ENCODE measurements around the gene CENPM. TPM values are rescaled to one million over a fixed set of nuclear protein-coding genes. Genes with fewer than 3 reads are reported as not detected.

CENPM gene
- total RNA-seq, 1 donor from 2014 or later, result 16.4 TPM

DNA sequence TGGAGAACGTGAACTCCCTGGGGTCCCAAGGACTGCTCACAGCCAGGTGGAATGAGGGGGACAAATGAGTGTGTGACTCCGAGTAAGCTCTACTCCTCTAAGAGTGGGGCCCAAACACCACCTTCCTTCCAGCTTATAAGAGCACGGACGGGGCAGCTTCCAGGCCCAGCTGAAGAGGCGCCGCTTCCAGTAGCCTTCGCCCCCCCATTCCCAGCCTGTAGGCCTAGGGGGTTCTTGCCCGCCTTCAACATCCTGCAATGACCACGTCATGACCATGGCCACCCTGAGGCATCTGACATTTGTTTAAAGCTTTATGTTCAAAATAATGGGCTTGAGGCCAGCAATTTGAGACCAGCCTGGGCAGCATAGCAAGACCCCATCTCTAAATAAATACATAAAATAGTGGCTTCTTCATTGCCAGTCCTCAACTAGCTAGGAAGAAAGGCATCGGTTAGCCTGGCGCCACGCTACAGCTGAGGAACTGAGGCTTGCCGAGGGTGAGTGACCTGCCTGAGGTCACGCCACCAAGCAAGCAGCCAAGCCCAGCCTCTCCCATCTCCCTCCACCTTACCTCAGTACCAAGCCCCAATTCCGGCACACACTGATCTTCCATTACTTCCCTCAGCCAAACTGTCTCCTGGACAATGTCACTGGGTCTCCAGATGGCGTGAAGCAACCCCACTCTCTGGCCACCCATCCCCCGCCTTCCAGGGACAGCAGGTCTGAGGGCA lies 12.5 kb downstream of the CENPM start:
- TF ChIP-seq, protein P1, sequence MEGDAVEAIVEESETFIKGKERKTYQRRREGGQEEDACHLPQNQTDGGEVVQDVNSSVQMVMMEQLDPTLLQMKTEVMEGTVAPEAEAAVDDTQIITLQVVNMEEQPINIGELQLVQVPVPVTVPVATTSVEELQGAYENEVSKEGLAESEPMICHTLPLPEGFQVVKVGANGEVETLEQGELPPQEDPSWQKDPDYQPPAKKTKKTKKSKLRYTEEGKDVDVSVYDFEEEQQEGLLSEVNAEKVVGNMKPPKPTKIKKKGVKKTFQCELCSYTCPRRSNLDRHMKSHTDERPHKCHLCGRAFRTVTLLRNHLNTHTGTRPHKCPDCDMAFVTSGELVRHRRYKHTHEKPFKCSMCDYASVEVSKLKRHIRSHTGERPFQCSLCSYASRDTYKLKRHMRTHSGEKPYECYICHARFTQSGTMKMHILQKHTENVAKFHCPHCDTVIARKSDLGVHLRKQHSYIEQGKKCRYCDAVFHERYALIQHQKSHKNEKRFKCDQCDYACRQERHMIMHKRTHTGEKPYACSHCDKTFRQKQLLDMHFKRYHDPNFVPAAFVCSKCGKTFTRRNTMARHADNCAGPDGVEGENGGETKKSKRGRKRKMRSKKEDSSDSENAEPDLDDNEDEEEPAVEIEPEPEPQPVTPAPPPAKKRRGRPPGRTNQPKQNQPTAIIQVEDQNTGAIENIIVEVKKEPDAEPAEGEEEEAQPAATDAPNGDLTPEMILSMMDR (IDR thresholded peaks at IDR 0.05; ENCODE audit: unreplicated experiment), result no peak
- Mint-ChIP-seq H3K27me3 (no peaks in the 10 kb centered on the region), H3K4me3 (ENCODE audit: low read depth) (no peak overlapping the region), H3K9me3 (ENCODE audit: low read depth) (no peaks in the 10 kb centered on the region), H3K36me3 (ENCODE audit: insufficient read depth) (no peaks in the 10 kb centered on the region), H3K4me1 (ENCODE audit: low read depth) (no peaks in the 10 kb centered on the region), H3K27ac (no peak overlapping the region)
- DNase-seq (ENCODE audit: low spot score, unreplicated experiment), result no peak

GRCh38 chr22:41933411-41934177 lies 13.4 kb downstream of the CENPM start:
- Mint-ChIP-seq H3K4me3 (ENCODE audit: low read depth) (no peak overlapping the region), H3K4me1 (ENCODE audit: low read depth) (no peaks in the 10 kb centered on the region), H3K36me3 (ENCODE audit: insufficient read depth) (no peaks in the 10 kb centered on the region), H3K27ac (no peak overlapping the region), H3K27me3 (peaks cover 3% of the 10 kb centered on the region), H3K9me3 (ENCODE audit: low read depth) (no peaks in the 10 kb centered on the region)
- no peak for DNase-seq (ENCODE audit: low spot score, unreplicated experiment)
- TF ChIP-seq, protein P1 (IDR thresholded peaks at IDR 0.05; ENCODE audit: unreplicated experiment), result no peak

DNA sequence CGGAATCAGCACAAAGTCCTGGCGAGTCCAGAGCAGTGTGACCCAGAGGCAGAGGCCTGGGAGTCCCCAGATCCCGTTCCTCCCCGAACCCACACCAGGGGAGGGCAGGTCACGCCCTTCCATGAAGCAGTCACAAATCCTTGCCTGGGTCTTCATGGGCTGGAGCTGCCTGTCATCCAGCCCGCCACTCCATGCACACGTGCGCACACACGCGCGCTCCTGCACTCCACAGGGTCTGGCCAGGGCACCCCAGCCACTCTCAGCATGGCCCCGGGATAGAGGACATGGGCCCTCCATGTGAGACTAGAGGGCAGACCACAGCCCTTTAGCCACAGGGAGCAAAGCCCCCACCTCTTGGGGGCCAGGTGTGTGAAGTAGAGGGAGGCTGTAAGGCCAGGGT lies 14.6 kb downstream of the CENPM start:
- no peak for DNase-seq (ENCODE audit: low spot score, unreplicated experiment)
- TF ChIP-seq, protein P1 (IDR thresholded peaks at IDR 0.05; ENCODE audit: unreplicated experiment), result no peak
- peaks cover 13% of the 10 kb centered on the region for H3K27me3 Mint-ChIP-seq
- H3K4me3 Mint-ChIP-seq (ENCODE audit: low read depth), result no peak overlapping the region
- H3K27ac Mint-ChIP-seq, result no peak overlapping the region
- H3K9me3 Mint-ChIP-seq (ENCODE audit: low read depth), result no peaks in the 10 kb centered on the region
- peaks cover 2% of the 10 kb centered on the region for H3K4me1 Mint-ChIP-seq (ENCODE audit: low read depth)
- H3K36me3 Mint-ChIP-seq (ENCODE audit: insufficient read depth), result no peaks in the 10 kb centered on the region

DNA sequence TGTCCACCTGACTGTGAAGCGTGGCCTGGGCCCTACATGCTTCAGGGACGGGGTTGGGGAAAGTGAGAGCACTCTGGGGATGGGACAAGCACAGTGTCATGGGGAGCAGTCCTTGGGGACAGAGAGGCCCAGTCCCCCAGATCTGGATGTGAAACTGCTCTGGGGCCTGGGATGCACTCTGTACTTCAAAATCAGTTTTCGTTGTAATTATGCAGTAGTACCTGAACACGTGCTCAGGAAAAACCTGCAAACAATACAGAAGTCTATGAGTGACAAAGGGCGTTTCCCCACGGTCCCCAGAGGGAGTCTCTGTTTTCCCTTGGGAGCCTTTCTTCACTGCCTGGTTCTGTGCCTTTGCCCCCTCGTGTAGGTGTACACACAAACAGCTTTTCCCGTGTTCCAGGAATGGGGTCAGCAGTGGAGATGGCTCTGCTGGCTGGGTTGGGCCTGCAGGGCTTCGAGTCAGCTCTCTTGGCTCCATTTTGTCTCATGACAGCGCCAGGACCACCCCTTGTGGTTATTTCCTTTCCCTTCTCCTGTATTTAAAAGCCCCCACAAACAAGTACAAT lies 15.2 kb downstream of the CENPM start:
- Mint-ChIP-seq H3K27me3 (peaks cover 18% of the 10 kb centered on the region), H3K36me3 (ENCODE audit: insufficient read depth) (no peaks in the 10 kb centered on the region), H3K9me3 (ENCODE audit: low read depth) (no peaks in the 10 kb centered on the region), H3K4me3 (ENCODE audit: low read depth) (no peak overlapping the region), H3K4me1 (ENCODE audit: low read depth) (peaks cover 2% of the 10 kb centered on the region), H3K27ac (no peak overlapping the region)
- DNase-seq (ENCODE audit: low spot score, unreplicated experiment), result no peak
- TF ChIP-seq, protein P1 (IDR thresholded peaks at IDR 0.05; ENCODE audit: unreplicated experiment), result no peak

DNA sequence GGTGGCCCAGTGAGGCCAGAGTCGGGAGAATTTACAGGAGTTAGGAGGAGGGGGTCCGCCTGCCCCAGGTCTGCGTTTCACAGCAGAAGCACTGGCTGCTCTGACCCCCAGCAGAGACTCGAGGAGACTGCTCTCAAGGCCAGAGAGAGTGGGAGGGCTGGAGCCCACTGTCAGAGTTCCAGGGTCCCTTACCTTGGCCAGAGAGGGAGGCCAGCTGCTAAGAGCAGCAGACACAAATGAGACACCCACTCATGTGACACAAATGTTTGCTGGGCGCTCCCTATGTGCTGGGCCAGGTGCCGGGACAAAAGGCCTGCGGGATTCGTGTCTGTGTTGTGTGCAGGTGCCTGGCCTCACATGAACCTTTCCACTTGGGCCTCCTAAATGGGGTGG lies 17.5 kb downstream of the CENPM start:
- Mint-ChIP-seq H3K4me1 (ENCODE audit: low read depth) (peaks cover 2% of the 10 kb centered on the region), H3K27ac (no peak overlapping the region), H3K36me3 (ENCODE audit: insufficient read depth) (peaks cover 1% of the 10 kb centered on the region), H3K9me3 (ENCODE audit: low read depth) (no peaks in the 10 kb centered on the region), H3K4me3 (ENCODE audit: low read depth) (no peak overlapping the region), H3K27me3 (peaks cover 30% of the 10 kb centered on the region)
- TF ChIP-seq, protein P1 (IDR thresholded peaks at IDR 0.05; ENCODE audit: unreplicated experiment), result no peak
- no peak for DNase-seq (ENCODE audit: low spot score, unreplicated experiment)
